GM19328 (cell line): ENCODE results near the gene ST3GAL3.

Source experiments
- ATAC-seq: cut with Tn5 transposase; IDR thresholded peaks from one replicate; pipeline ENCODE4 v1.9.1; 2021; ENCODE audit warnings: mild to moderate bottlenecking, moderate library complexity; ENCODE audit not compliant: unreplicated experiment

Gene ST3GAL3

GRCh38 chr1:43847290-43847689 is 140.0 kb downstream of the ST3GAL3 start:
- no peak for ATAC-seq

DNA sequence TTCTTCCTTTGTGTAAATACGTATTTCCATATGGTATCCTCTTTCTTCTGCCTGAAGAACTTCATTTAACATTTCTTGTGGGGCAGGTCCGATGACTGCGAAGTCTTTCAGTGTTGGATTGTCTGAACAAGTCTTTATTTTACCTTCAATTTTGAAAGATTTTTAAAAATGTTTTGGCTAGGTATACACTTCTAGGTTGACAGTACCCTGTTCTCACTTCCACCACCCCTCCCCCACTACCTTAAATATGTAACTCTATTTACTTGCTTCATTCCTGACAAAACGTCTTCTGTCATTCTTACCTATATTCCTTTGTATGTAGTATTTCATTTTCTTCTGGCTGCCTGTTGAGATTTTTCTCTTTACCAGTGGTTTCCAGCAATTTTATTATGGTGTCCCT is 140.5 kb downstream of the ST3GAL3 start:
- no peak for ATAC-seq

DNA sequence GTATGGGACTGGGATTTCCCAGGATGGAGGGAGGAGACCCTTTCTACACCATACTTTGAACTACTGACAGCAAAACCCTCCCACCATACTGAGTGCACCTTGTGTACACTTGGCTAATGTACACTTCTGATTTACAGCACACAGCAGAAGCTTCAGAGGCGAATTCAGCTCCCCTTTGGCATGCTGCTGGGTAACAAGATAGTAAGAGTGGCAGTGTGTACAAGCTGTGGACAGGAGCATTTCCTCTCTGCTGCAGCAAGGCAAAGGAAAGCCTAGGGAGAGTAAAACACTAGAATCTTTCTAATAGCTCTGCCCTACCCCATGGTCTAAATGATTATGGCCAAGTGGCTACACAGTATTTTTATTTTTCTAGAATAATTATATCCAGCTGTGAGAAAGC is 142.3 kb downstream of the ST3GAL3 start:
- ATAC-seq, result no peak

GRCh38 chr1:43850591-43851233 is 143.4 kb downstream of the ST3GAL3 start:
- ATAC-seq, result no peak

DNA sequence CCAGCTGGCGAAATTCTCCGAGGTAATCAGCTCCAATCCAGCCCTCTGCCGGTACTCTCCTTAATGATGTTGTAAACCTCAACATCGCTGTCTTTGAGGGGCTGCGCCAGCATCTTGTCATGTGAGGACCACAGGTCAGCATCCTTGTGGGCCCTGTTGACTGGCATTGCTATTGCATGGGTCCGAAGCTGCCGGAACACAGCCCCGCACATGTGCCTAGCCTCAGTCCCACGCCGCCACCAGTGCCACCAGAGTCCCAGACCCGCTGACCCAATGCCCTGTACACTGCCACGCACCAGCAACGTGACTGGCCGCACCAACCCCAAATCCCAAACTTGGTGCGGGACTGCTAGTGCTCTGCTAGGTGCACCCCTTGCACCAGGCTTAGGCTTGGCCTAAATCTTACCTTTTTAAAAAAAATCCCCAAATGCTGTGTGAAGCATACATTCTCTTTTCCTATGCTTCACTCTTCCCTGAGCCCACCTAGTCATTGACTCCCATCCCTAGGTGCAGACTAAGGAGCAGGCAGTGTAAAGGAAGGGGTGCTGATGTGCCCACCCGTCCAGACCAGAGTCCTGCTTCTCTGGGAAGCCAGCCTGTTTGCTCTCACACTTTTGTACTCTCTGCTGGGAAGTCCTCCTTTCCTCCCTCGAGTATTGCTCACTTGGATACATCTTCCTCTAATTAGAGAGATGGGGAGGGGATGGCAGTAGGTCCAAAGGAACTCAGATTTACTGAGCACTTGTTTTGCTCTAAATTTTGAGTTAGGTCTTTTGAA is 144.4 kb downstream of the ST3GAL3 start:
- ATAC-seq, result no peak

- no peak for ATAC-seq
These were observed 146.0 kb downstream of the ST3GAL3 start for GRCh38 chr1:43853161-43853921.

GRCh38 chr1:43854473-43854872 is 147.1 kb downstream of the ST3GAL3 start:
- ATAC-seq, result no peak

DNA sequence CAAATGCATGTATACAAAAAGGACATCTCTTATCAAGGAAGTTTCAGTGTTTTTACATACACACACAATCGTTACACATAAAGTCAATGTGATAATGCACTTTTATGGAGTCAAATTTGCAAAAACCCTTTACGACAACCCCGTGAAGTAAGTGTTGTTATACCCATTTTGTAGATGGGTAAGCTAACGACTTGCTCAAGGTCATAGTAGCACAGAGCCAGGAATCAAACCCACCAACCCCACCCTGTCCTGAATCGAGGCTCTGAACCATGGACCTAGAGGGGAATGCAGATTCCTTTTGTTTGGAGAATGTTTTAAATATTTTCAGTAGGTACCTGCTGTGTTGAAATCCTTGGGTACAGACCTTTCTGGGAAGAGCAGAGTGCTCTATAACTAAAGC is 148.9 kb downstream of the ST3GAL3 start:
- no peak for ATAC-seq

- no peak for ATAC-seq
These were observed 149.8 kb downstream of the ST3GAL3 start for GRCh38 chr1:43857163-43857562.

GRCh38 chr1:43858324-43858723 is 151.0 kb downstream of the ST3GAL3 start:
- no peak for ATAC-seq

- no peak for ATAC-seq
These were observed 154.0 kb downstream of the ST3GAL3 start for GRCh38 chr1:43861337-43861736.

DNA sequence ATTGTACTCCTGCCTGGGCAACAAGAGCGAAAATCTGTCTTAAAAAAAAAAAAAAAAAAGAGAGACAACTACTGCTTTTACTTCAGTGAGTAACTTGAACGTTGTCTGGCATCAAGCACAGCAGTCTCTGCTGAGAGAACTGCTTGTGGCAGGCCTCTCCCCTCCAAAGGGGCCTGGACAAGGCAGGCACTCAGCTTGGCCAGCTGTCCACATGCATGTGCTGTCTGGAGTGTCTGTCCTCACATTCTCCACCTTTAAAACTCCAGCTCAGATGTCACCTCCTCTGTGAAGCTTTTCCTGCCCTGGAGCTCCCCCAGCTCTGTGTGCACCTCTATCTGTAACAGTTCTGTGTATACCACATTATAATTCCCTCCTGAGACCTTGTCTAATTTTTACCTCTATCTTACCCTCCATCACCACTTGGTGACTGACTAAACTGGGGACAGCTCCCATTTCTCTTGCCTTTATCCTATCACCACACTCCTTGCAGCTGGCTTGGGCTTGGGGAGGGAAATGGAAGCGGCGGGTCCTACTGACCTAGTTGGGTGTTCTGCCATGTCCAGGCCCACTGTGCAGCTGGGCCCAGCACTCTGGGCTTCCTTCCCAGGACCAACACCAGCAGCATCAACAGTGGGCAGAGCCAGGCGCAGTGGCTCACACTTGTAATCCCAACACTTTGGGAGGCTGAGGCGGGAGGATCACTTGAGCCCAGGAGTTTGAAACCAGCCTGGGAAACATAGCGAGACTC is 154.8 kb downstream of the ST3GAL3 start:
- ATAC-seq, result no peak

DNA sequence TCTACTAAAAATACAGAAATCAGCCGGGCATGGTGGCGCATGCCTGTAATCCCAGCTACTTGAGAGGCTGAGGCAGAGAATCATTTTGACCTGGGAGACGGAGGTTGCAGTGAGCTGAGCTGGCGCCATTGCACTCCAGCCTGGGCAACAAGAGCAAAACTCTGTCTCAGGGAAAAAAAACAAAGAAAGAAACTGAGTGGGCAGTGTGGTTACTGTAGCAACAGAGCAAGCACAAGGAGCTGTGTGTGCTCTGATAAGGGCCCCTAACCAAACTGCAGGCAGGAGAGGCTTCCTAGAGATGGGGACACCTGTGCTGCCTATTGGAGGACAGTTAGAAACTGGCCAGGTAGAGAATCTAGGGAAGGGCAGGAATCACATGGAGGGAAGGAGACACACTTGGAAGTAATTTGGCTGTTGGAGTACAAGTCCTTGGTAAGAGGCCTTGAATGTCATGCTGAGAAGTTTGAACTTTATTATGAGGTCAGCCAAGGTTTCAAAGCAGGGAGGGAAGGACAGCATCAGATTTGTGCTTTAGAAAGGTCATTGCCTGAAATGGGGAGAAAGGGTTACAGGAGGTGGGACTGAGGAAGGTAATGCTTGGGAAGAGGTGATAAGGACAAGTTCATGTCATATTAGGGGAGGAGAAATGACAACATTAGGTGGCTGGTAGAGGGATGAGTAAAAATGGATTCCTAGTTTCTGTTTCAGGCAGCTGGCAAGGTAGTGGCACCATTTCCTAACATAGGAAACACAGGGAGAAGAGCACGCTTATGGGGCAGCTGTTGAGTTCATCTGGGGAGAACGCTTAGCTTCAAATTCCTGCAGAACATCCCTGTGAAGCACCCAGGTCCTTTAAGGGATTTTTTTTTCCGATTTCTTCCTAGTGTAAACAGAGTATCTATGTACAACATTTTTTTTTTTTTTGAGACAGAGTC is 157.0 kb downstream of the ST3GAL3 start:
- no peak for ATAC-seq

DNA sequence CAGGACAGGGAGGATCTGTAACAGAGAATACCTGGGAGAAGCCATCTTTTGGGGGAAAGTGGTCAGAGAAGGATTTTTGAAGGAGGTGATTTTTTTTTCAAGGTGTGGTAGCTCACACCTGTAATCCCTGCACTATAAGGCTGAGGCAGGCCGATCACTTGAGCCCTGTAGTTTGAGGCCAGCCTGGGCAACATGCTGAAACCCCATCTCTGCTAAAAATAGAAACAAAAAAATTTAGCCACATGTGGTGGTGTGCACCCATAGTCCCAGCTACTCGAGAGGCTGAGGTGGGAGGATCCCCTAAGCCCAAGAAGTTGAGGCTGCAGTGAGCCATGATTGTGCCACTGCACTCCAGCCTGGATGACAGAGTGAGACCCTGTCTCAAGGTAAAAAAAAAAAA is 158.9 kb downstream of the ST3GAL3 start:
- ATAC-seq, result no peak

DNA sequence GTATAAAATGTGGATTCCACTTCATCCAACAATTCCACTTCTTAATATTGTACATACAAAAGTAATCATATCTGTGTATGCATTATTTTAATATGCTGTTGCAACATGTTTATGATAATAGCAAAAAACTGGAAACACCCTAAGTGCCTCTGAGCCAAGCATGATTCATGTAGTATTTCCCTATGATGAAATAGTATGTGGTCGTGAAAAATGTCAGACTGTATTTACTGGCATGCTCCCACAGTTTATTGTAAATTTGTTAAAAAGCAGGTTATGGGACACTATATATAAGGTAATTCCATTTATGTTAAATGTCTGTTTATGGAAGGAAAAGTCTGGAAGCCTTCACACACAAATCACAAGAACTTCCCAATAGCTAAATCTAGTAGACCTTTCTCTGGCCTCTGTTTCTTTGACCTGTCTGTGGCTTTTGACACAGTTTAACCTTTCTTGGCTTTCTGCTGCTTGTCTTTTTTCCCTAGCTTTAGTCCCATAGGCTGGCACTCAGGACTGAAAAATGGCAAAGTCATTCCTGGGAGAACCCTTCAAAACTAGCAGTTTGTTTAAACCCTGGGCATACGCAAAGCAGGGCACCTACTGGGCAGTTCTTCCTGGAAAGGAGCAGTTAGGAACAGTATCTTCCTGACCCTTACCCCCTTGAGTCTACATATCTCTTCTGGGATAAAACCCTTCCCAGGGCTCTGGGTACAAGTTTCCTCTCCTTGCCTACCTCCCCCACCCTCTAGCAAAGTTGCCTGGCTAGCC is 160.8 kb downstream of the ST3GAL3 start:
- no peak for ATAC-seq

GRCh38 chr1:43868741-43869067 is 161.4 kb downstream of the ST3GAL3 start:
- no peak for ATAC-seq

- no peak for ATAC-seq
These were observed 163.0 kb downstream of the ST3GAL3 start for GRCh38 chr1:43870306-43870705.

DNA sequence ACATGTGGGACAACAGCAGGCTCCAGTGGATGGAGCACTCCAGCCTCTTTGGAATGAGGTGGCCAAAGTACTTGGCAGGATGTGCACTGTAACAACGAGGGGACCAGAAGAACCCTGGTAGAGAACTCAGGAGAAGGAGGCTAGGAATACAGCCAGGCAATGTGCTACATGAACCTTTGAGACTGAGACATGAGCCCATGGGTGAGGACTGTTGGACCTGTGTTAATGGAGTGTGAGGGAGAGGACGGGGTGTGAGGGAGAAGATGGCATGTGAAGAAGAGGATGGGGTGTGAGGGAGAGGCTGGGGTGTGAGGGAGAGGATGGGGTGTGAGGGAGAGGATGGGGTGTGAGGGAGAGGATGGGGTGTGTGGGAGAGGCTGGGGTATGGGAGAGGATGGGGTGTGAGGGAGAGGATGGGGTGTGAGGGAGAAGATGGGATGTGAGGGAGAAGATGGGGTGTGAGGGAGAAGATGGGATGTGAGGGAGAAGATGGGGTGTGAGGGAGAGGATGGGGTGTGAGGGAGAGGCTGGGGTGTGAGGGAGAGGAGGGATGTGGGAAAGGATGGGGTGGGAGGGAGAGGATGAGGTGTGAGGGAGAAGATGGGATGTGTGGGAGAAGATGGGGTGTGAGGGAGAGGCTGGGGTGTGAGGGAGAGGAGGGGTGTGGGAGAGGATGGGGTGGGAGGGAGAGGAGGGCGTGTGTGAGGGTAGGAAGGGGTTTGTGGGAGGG is 164.0 kb downstream of the ST3GAL3 start:
- no peak for ATAC-seq

DNA sequence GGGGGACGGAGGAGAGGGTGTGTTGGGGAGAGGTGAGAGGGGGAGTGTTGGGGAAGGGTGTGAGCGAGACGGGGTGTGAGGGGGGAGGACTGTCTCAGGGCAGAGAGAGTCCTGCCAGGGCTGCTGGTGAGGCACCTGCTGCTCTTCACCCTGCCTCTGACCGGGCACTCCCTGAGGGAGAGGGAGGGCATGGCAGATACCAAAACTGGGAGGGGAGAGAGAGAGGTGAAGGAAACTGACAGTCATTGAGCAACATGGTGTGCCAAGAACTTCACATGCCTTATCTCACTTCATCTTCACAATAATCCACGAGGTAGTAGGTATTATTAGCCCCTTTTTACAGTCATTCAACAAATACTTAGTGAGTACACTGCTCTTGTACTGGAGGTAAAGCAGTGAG is 164.9 kb downstream of the ST3GAL3 start:
- ATAC-seq, result no peak
